GM12878 (cell line): Measurements from ENCODE around the gene PSRC1. TPM values are rescaled to one million over a fixed set of nuclear protein-coding genes. Genes with fewer than 3 reads are reported as not detected.

Source experiments
- ATAC-seq: fragments of 200-7000 bp; cut with Tn5 transposase; 3 replicates; pipeline ENCODE4 v1.9.1; 2020; ENCODE audit warnings: mild to moderate bottlenecking, moderate library complexity
- BruUV-seq: library from RNA; stranded (reverse); fragments of 400-500 nt; replicated peaks from 2 replicates; lab custom pipeline; 2021; lab: Mats Ljungman, UMichigan
- CTCF ChIA-PET: fragments of 300-600 bp; sonication (Branson Sonifier 250); formaldehyde crosslinking; extraction: SDS; loops from one replicate; lab custom pipeline; 2021; ENCODE audit warnings: inconsistent platforms; lab: Yijun Ruan, JAX
- POLR2A ChIA-PET: fragments of 350-600 bp; formaldehyde crosslinking; extraction: SDS; loops from one replicate; lab custom pipeline; 2021; ENCODE audit warnings: inconsistent platforms; lab: Charles Lee
- RAD21 ChIA-PET: fragments of 300-600 bp; sonication (Branson Sonifier 250); formaldehyde crosslinking; loops from one replicate; lab custom pipeline; 2023; ENCODE audit warnings: antibody characterized with exemption; ENCODE audit not compliant: unreplicated experiment; lab: Charles Lee
- SMC1A ChIA-PET: fragments of 300-600 bp; sonication (Branson Sonifier 250); formaldehyde crosslinking; loops from one replicate; lab custom pipeline; 2023; ENCODE audit not compliant: unreplicated experiment, uncharacterized antibody; lab: Charles Lee
- DNase-seq: peaks from one replicate; pipeline ENCODE4 v3.0.0-alpha.2; 2011; ENCODE audit warnings: low read depth, low spot score
- FAIRE-seq: peaks from 3 replicates; lab custom pipeline; 2011; peaks lifted over from hg19 to GRCh38; lab: Jason Lieb, UNC
- H2AFZ ChIP-seq: 2 replicates; pipeline ENCODE4 v1.6.0; 2011; ENCODE audit warnings: low read depth, low read length, control low read depth; ENCODE audit not compliant: control insufficient read depth
- H3K27ac ChIP-seq: 2 replicates; pipeline ENCODE4 v1.5.1; 2011; ENCODE audit warnings: control low read depth; ENCODE audit not compliant: control insufficient read depth, insufficient read depth
- H3K27me3 ChIP-seq, 2 experiments: replicated peaks in 1 of 2; 2 replicates each; pipeline versions ENCODE4 v1.6.0 to v1.6.1; 2011; ENCODE audit warnings: low read length in 1 of 2; ENCODE audit not compliant: control insufficient read depth in 2 of 2, insufficient read depth in 2 of 2
- H3K36me3 ChIP-seq, 2 experiments: 2 replicates each; pipeline ENCODE4 v1.5.1; 2011; ENCODE audit warnings: low read length in 1 of 2; ENCODE audit not compliant: control insufficient read depth in 2 of 2, insufficient read depth in 2 of 2
- H3K4me1 ChIP-seq: 2 replicates; pipeline ENCODE4 v1.6.1; 2011; ENCODE audit warnings: mild to moderate bottlenecking, low read length, moderate library complexity, mixed read lengths; ENCODE audit not compliant: control insufficient read depth, insufficient read depth
- H3K4me2 ChIP-seq: 2 replicates; pipeline ENCODE4 v1.6.0; 2011; ENCODE audit warnings: control low read depth; ENCODE audit not compliant: control insufficient read depth, insufficient read depth
- H3K4me3 ChIP-seq: fragments of 200-600 bp; sonication (generic); 2 replicates; pipeline ENCODE4 v1.5.1; 2016
- H3K79me2 ChIP-seq: 2 replicates; pipeline ENCODE4 v1.6.0; 2011; ENCODE audit warnings: low read length; ENCODE audit not compliant: control insufficient read depth, insufficient read depth
- H3K9ac ChIP-seq: 2 replicates; pipeline ENCODE4 v1.8.0; 2011; ENCODE audit warnings: low read length, control low read depth, mixed read lengths; ENCODE audit not compliant: control insufficient read depth, insufficient read depth
- H3K9me3 ChIP-seq: replicated peaks from 3 replicates; pipeline ENCODE4 v1.5.1; 2011; ENCODE audit warnings: mild to moderate bottlenecking, low read length; ENCODE audit not compliant: control insufficient read depth, insufficient read depth
- H4K20me1 ChIP-seq: 2 replicates; pipeline ENCODE4 v1.6.0; 2011; ENCODE audit not compliant: control insufficient read depth, insufficient read depth
- BACH1 ChIP-seq: fragments of 450-650 bp; IDR thresholded peaks from 2 replicates; pipeline ENCODE4 v1.6.1; 2017; ENCODE audit warnings: mild to moderate bottlenecking, borderline replicate concordance
- BRCA1 ChIP-seq: IDR thresholded peaks from 2 replicates; pipeline ENCODE4 v1.6.1; 2011; ENCODE audit warnings: low read depth, low read length, improper control_type of control experiment
- ETV6 ChIP-seq, 2 experiments: fragments of 450-650 bp in 1 of 2; IDR thresholded peaks in 1 of 2; conservative IDR thresholded peaks in 1 of 2; 2 replicates each; pipeline ENCODE4 v1.6.1; 2014; ENCODE audit warnings: antibody characterized with exemption in 1 of 2, borderline replicate concordance in 1 of 2, low read depth in 1 of 2, mild to moderate bottlenecking in 1 of 2, moderate library complexity in 1 of 2
- GABPA ChIP-seq: IDR thresholded peaks from 2 replicates; pipeline ENCODE4 v1.6.1; 2014; ENCODE audit warnings: antibody characterized with exemption, low read depth, mild to moderate bottlenecking, inconsistent platforms
- HCFC1 ChIP-seq: fragments of 150-350 bp; IDR thresholded peaks from 2 replicates; pipeline ENCODE4 v1.6.1; 2014; ENCODE audit warnings: low read length
- HDAC2 ChIP-seq: fragments of 200-600 bp; sonication (generic); IDR thresholded peaks from 2 replicates; pipeline ENCODE4 v1.6.1; 2017
- IKZF1 ChIP-seq: fragments of 450-650 bp; conservative IDR thresholded peaks from 2 replicates; pipeline ENCODE4 v1.6.1; 2017; ENCODE audit warnings: antibody characterized with exemption, mild to moderate bottlenecking
- MEF2A ChIP-seq: IDR thresholded peaks from 2 replicates; pipeline ENCODE4 v1.6.1; 2011; ENCODE audit warnings: low read depth, mild to moderate bottlenecking, low read length, moderate library complexity; ENCODE audit not compliant: insufficient read depth
- MEF2B ChIP-seq: fragments of 450-650 bp; IDR thresholded peaks from 2 replicates; pipeline ENCODE4 v1.6.1; 2018; ENCODE audit warnings: mild to moderate bottlenecking, moderate library complexity; ENCODE audit not compliant: partially characterized antibody, poor library complexity, severe bottlenecking
- NFXL1 ChIP-seq: fragments of 450-650 bp; IDR thresholded peaks from 2 replicates; pipeline ENCODE4 v1.6.1; 2017; ENCODE audit warnings: antibody characterized with exemption, mild to moderate bottlenecking, borderline replicate concordance
- NRF1 ChIP-seq: conservative IDR thresholded peaks from 2 replicates; pipeline ENCODE4 v1.6.1; 2011; ENCODE audit warnings: mild to moderate bottlenecking, low read depth, low read length, improper control_type of control experiment
- RAD21 ChIP-seq: IDR thresholded peaks from 2 replicates; pipeline ENCODE4 v1.6.1; 2011; ENCODE audit warnings: mild to moderate bottlenecking, low read depth, low read length, moderate library complexity; ENCODE audit not compliant: insufficient read depth
- RAD51 ChIP-seq: fragments of 450-650 bp; IDR thresholded peaks from 2 replicates; pipeline ENCODE4 v1.6.1; 2016; ENCODE audit warnings: moderate library complexity, mild to moderate bottlenecking, inconsistent platforms
- RB1 ChIP-seq: fragments of 450-650 bp; formaldehyde crosslinking; IDR thresholded peaks from 2 replicates; pipeline ENCODE4 v1.6.1; 2017; ENCODE audit warnings: mild to moderate bottlenecking, borderline replicate concordance
- RCOR1 ChIP-seq: conservative IDR thresholded peaks from 2 replicates; pipeline ENCODE4 v1.6.1; 2012; ENCODE audit warnings: low read depth, low read length, improper control_type of control experiment
- RELA ChIP-seq: fragments of 450-650 bp; IDR thresholded peaks from 2 replicates; pipeline ENCODE4 v1.8.0; 2014; ENCODE audit warnings: borderline replicate concordance; ENCODE audit not compliant: partially characterized antibody
- RELB ChIP-seq: fragments of 450-650 bp; IDR thresholded peaks from 2 replicates; pipeline ENCODE4 v1.6.1; 2017; ENCODE audit warnings: low read depth, mild to moderate bottlenecking, moderate library complexity
- SMAD1 ChIP-seq: fragments of 450-650 bp; IDR thresholded peaks from 2 replicates; pipeline ENCODE4 v1.6.1; 2018; ENCODE audit warnings: mild to moderate bottlenecking, low read depth; ENCODE audit not compliant: partially characterized antibody
- SREBF1 ChIP-seq: IDR thresholded peaks from 2 replicates; pipeline ENCODE4 v1.6.1; 2012; ENCODE audit warnings: mild to moderate bottlenecking, low read length
- WGBS: methylation state at CpG from one replicate; pipeline ENCODE4 v1.1.6; 2016; ENCODE audit warnings: low lambda C conversion rate; ENCODE audit not compliant: insufficient replicate concordance, insufficient coverage; ENCODE audit errors: missing lambda C conversion rate; 5-methylcytosine and 5-hydroxymethylcytosine counted together
- in situ Hi-C: fragments of 300-500 bp; cut with MboI; formaldehyde crosslinking; loops from 9 replicates; pipeline ENCODE4 v1.14.3; 2018; ENCODE audit warnings: mixed read lengths
- intact Hi-C: fragments of 100-400 bp; cut with micrococcal nuclease; formaldehyde crosslinking; loops from one replicate; pipeline ENCODE4 v1.14.2; 2022; ENCODE audit not compliant: unreplicated experiment
- polyA plus RNA-seq, 11 experiments: library from polyadenylated mRNA; depleted of rRNA in 4 of 11; unstranded in 6 of 11; stranded (reverse) in 5 of 11; fragments of >200 nt; fragmentation: Nextera tagmentation in 4 of 11; fragmentation: Illumina TruSeq in 1 of 11; extraction: Ambion mirVana in 4 of 11; extraction: Trizol in 1 of 11; gene quantifications; 1 replicate in 1 of 11; 2 replicates in 10 of 11; pipeline versions ENCODE4 v1.2.1 to v1.2.3, GENCODE V29; 2011 to 2016; ENCODE audit warnings: inconsistent platforms in 2 of 11, missing spikeins in 2 of 11, low read depth in 1 of 11
- total RNA-seq, 4 experiments: library from RNA; depleted of rRNA in 3 of 4; stranded (reverse); fragments of >200 nt in 3 of 4; fragmentation: Illumina TruSeq in 1 of 4; extraction: Trizol in 1 of 4; gene quantifications; 2 replicates each; pipeline versions ENCODE4 v1.2.1 to v1.2.3, GENCODE V29; 2013 to 2021

The PSRC1 gene
- total and polyA plus RNA-seq, 10 of the 15 experiments (the other 5 are each of a cell fraction or from before 2014, with no cell fraction given) = 1.2 to 11.8 (median 4.9) TPM

DNA sequence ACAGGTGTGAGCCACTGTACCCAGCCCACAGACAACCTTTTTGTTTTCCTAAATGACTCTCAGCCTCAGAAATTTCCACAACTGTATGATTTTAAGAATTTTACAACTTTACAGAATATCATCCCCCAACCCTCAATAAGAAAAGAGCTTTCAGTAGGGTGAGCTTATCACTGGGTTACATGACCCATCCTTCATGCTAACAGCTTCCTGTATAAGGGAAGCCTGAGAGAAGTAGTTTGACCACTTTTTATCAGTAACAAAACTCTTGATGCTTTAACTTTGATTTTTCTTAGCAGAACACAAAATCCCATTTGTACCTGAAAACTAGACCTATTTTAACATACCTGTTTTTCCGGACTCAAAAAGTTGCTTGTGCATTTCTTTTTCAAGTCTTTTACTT is 33.6 kb upstream of the PSRC1 start:
- ChIA-PET CTCF (interaction anchor here (0.7 kb wide), 1 partner anchor 83 kb away, joined by 3 read pairs; no protein-coding TSS in a partner anchor), SMC1A (no interaction called here), RAD21 (interaction anchor here (0.8 kb wide), 1 partner anchor 84 kb away, joined by 3 read pairs; no protein-coding TSS in a partner anchor), POLR2A (interaction anchor here (1.5 kb wide), 1 partner anchor 9 kb away, joined by 4 read pairs; no protein-coding TSS in a partner anchor)
- Histone ChIP-seq H3K4me2 (no peak overlapping the region), H3K36me3 (no peaks in the 10 kb centered on the region), H2AFZ (no peak overlapping the region), H3K4me3 (no peak overlapping the region), H3K9ac (no peak overlapping the region), H3K79me2 (no peaks in the 10 kb centered on the region), H3K9me3 (no peaks in the 10 kb centered on the region), H3K4me1 (no peaks in the 10 kb centered on the region), H4K20me1 (no peaks in the 10 kb centered on the region), H3K27ac (no peak overlapping the region), H3K27me3 (peaks cover 0 to 1% of the 10 kb centered on the region in 2 experiments; a peak in 1 of 4 replicates)
- in situ Hi-C loops = no loop called here
- BruUV-seq = no TSS peak
- no peak for FAIRE-seq
- intact Hi-C loops = no loop called here
- DNase-seq = no peak
- 76% methylated on average over 1 of the region's 1 CpG for WGBS
- TF ChIP-seq RB1 (no peak), RAD21 (no peak), RCOR1 (no peak), NFXL1 (no peak), RELB (no peak), IKZF1 (no peak), RELA (no peak), RAD51 (no peak), MEF2B (no peak), HDAC2 (no peak), NRF1 (no peak), BACH1 (no peak), SREBF1 (no peak), MEF2A (no peak), BRCA1 (no peak), HCFC1 (no peak), SMAD1 (no peak), ETV6 (conservative IDR thresholded peaks at IDR 0.05 in 1 of 2, IDR thresholded peaks at IDR 0.05 in 1 of 2; ENCODE audit: borderline replicate concordance in 1 of 2, low read depth in 1 of 2) (no peak), GABPA (no peak)
- ATAC-seq = no peak
